ENCODE measurements around the gene EPB41L4A. TPM values are rescaled to one million over a fixed set of nuclear protein-coding genes. Genes with fewer than 3 reads are reported as not detected.

The EPB41L4A gene
- total and polyA plus RNA-seq, 2 donors (not counting 1 experiment from before 2014, with no cell fraction given), result 0.23 to 0.50 TPM

- Histone ChIP-seq H3K4me3 (replicated peaks in 1 of 4; ENCODE audit: control extremely low read depth in 1 of 4, insufficient read depth in 1 of 4, low read depth in 3 of 4, low read length in 4 of 4) (no peak overlapping the region), H2AFZ (ENCODE audit: low read length) (no peak overlapping the region), H3K36me3 (ENCODE audit: control insufficient read depth, insufficient read depth, low read length) (no peaks in the 10 kb centered on the region), H3K27me3 (ENCODE audit: control insufficient read depth, insufficient read depth, low read length) (no peaks in the 10 kb centered on the region), H3K9ac (ENCODE audit: insufficient read depth, low read length) (no peak overlapping the region), H3K4me2 (ENCODE audit: extremely low read depth, insufficient read depth, low read length) (no peak overlapping the region), H4K20me1 (ENCODE audit: control insufficient read depth, extremely low read depth, insufficient read depth, low read length) (no peaks in the 10 kb centered on the region), H3K9me3 (ENCODE audit: control insufficient read depth, insufficient read depth, low read depth, low read length) (no peaks in the 10 kb centered on the region), H3K4me1 (ENCODE audit: control insufficient read depth, extremely low read depth, insufficient read depth, low read length) (no peaks in the 10 kb centered on the region), H3K79me2 (ENCODE audit: control insufficient read depth, insufficient read depth, low read length) (no peaks in the 10 kb centered on the region), H3K27ac (ENCODE audit: insufficient read depth, low read length) (no peak overlapping the region)
- no peak for DNase-seq (ENCODE audit: low read depth in 2 of 2)
- TF ChIP-seq CTCF (conservative IDR thresholded peaks at IDR 0.05 in 1 of 2, IDR thresholded peaks at IDR 0.05 in 1 of 2; ENCODE audit: low read depth in 1 of 2, low read length in 2 of 2), result no peak
- TF ChIP-seq EZH2 (IDR thresholded peaks at IDR 0.05; ENCODE audit: low read length, missing control alignments), result no peak
Observed at GRCh38 chr5:112294126-112294525, 125.0 kb downstream of the EPB41L4A start.

- Histone ChIP-seq H3K4me1 (ENCODE audit: control insufficient read depth, extremely low read depth, insufficient read depth, low read length) (no peaks in the 10 kb centered on the region), H3K9ac (ENCODE audit: insufficient read depth, low read length) (no peak overlapping the region), H4K20me1 (ENCODE audit: control insufficient read depth, extremely low read depth, insufficient read depth, low read length) (no peaks in the 10 kb centered on the region), H2AFZ (ENCODE audit: low read length) (no peak overlapping the region), H3K27ac (ENCODE audit: insufficient read depth, low read length) (no peak overlapping the region), H3K4me2 (ENCODE audit: extremely low read depth, insufficient read depth, low read length) (no peak overlapping the region), H3K4me3 (replicated peaks in 1 of 4; ENCODE audit: control extremely low read depth in 1 of 4, insufficient read depth in 1 of 4, low read depth in 3 of 4, low read length in 4 of 4) (no peak overlapping the region), H3K36me3 (ENCODE audit: control insufficient read depth, insufficient read depth, low read length) (no peaks in the 10 kb centered on the region), H3K79me2 (ENCODE audit: control insufficient read depth, insufficient read depth, low read length) (no peaks in the 10 kb centered on the region), H3K9me3 (ENCODE audit: control insufficient read depth, insufficient read depth, low read depth, low read length) (no peaks in the 10 kb centered on the region), H3K27me3 (ENCODE audit: control insufficient read depth, insufficient read depth, low read length) (no peaks in the 10 kb centered on the region)
- TF ChIP-seq EZH2 (IDR thresholded peaks at IDR 0.05; ENCODE audit: low read length, missing control alignments), result no peak
- TF ChIP-seq CTCF (conservative IDR thresholded peaks at IDR 0.05 in 1 of 2, IDR thresholded peaks at IDR 0.05 in 1 of 2; ENCODE audit: low read depth in 1 of 2, low read length in 2 of 2), result no peak
- DNase-seq (ENCODE audit: low read depth in 2 of 2), result no peak
Observed at GRCh38 chr5:112293587-112293986, 125.5 kb downstream of the EPB41L4A start.

- H3K4me1 ChIP-seq (ENCODE audit: control insufficient read depth, extremely low read depth, insufficient read depth, low read length), result no peaks in the 10 kb centered on the region
- H3K36me3 ChIP-seq (ENCODE audit: control insufficient read depth, insufficient read depth, low read length), result no peaks in the 10 kb centered on the region
- no peaks in the 10 kb centered on the region for H3K9me3 ChIP-seq (ENCODE audit: control insufficient read depth, insufficient read depth, low read depth, low read length)
- no peaks in the 10 kb centered on the region for H3K27me3 ChIP-seq (ENCODE audit: control insufficient read depth, insufficient read depth, low read length)
- no peak overlapping the region for H3K4me3 ChIP-seq (replicated peaks in 1 of 4; ENCODE audit: control extremely low read depth in 1 of 4, insufficient read depth in 1 of 4, low read depth in 3 of 4, low read length in 4 of 4)
- H3K9ac ChIP-seq (ENCODE audit: insufficient read depth, low read length), result no peak overlapping the region
- no peak overlapping the region for H3K4me2 ChIP-seq (ENCODE audit: extremely low read depth, insufficient read depth, low read length)
- TF ChIP-seq CTCF (conservative IDR thresholded peaks at IDR 0.05 in 1 of 2, IDR thresholded peaks at IDR 0.05 in 1 of 2; ENCODE audit: low read depth in 1 of 2, low read length in 2 of 2) (no peak), EZH2 (IDR thresholded peaks at IDR 0.05; ENCODE audit: low read length, missing control alignments) (no peak)
- no peak overlapping the region for H3K27ac ChIP-seq (ENCODE audit: insufficient read depth, low read length)
- DNase-seq (ENCODE audit: low read depth in 2 of 2), result no peak
- H3K79me2 ChIP-seq (ENCODE audit: control insufficient read depth, insufficient read depth, low read length), result no peaks in the 10 kb centered on the region
- no peaks in the 10 kb centered on the region for H4K20me1 ChIP-seq (ENCODE audit: control insufficient read depth, extremely low read depth, insufficient read depth, low read length)
- H2AFZ ChIP-seq (ENCODE audit: low read length), result no peak overlapping the region
Observed at GRCh38 chr5:112290691-112291090, 128.4 kb downstream of the EPB41L4A start.

Measured in fibroblast of lung (primary cell).